ENCODE measurements around the gene CWF19L1.

The CWF19L1 gene

GRCh38 chr10:100253041-100253440 lies 14.4 kb downstream of the CWF19L1 start:
- DNase-seq (ENCODE audit: low read depth in 2 of 2) = no peak

- no peak for DNase-seq (ENCODE audit: low read depth in 2 of 2)
Measured at GRCh38 chr10:100248820-100249219, 18.6 kb downstream of the CWF19L1 start.

GRCh38 chr10:100245484-100246220 lies 21.8 kb downstream of the CWF19L1 start:
- no peak for DNase-seq (ENCODE audit: low read depth in 2 of 2)

- no peak for DNase-seq (ENCODE audit: low read depth in 2 of 2)
Measured at GRCh38 chr10:100239851-100240250, 27.6 kb downstream of the CWF19L1 start.

GRCh38 chr10:100238429-100238828 lies 29.0 kb downstream of the CWF19L1 start:
- DNase-seq (ENCODE audit: low read depth in 2 of 2) = no peak

- DNase-seq (ENCODE audit: low read depth in 2 of 2) = no peak
Measured at GRCh38 chr10:100232101-100232500, 35.3 kb downstream of the CWF19L1 start.

GRCh38 chr10:100229819-100230422 lies 37.5 kb downstream of the CWF19L1 start:
- no peak for DNase-seq (ENCODE audit: low read depth in 2 of 2)

GRCh38 chr10:100223879-100224278 lies 43.6 kb downstream of the CWF19L1 start:
- DNase-seq (ENCODE audit: low read depth in 2 of 2) = no peak

GRCh38 chr10:100222529-100222928 lies 44.9 kb downstream of the CWF19L1 start:
- no peak for DNase-seq (ENCODE audit: low read depth in 2 of 2)

GRCh38 chr10:100216006-100216405 lies 51.4 kb downstream of the CWF19L1 start:
- DNase-seq (ENCODE audit: low read depth in 2 of 2) = no peak

- DNase-seq (ENCODE audit: low read depth in 2 of 2) = no peak
Measured at GRCh38 chr10:100209303-100209702, 58.1 kb downstream of the CWF19L1 start.

- no peak for DNase-seq (ENCODE audit: low read depth in 2 of 2)
Measured at GRCh38 chr10:100208276-100208675, 59.2 kb downstream of the CWF19L1 start.

GRCh38 chr10:100204370-100204769 lies 63.1 kb downstream of the CWF19L1 start:
- DNase-seq (ENCODE audit: low read depth in 2 of 2) = no peak

GRCh38 chr10:100201549-100201948 lies 65.9 kb downstream of the CWF19L1 start:
- DNase-seq (ENCODE audit: low read depth in 2 of 2) = no peak

GRCh38 chr10:100194711-100195110 lies 72.7 kb downstream of the CWF19L1 start:
- no peak for DNase-seq (ENCODE audit: low read depth in 2 of 2)

GRCh38 chr10:100192350-100192749 lies 75.1 kb downstream of the CWF19L1 start:
- no peak for DNase-seq (ENCODE audit: low read depth in 2 of 2)

- peak in 1 of 2 donors; percentile 1 for DNase-seq (ENCODE audit: low read depth in 2 of 2)
Measured at GRCh38 chr10:100186253-100187212, 80.9 kb downstream of the CWF19L1 start.

GRCh38 chr10:100185364-100186252 lies 81.8 kb downstream of the CWF19L1 start, which contains the start of gene ERLIN1:
TSS of gene ERLIN1 (minus strand) at chr10:100186029. CDS start at chr10:100185626, 403 bp downstream.
- DNase-seq (ENCODE audit: low read depth in 2 of 2) = peak; percentile 83 to 93

- no peak for DNase-seq (ENCODE audit: low read depth in 2 of 2)
Measured at GRCh38 chr10:100184840-100185239, 82.6 kb downstream of the CWF19L1 start.

GRCh38 chr10:100184426-100184825 lies 83.0 kb downstream of the CWF19L1 start:
- no peak for DNase-seq (ENCODE audit: low read depth in 2 of 2)

GRCh38 chr10:100183481-100183880 lies 84.0 kb downstream of the CWF19L1 start:
- DNase-seq (ENCODE audit: low read depth in 2 of 2) = no peak

Measured in stimulated activated CD8-positive, alpha-beta memory T cell treated with anti-CD3 and anti-CD28 coated beads, Interleukin-7, amount 100 ng/mL, for 4 hours (primary cell).